Hematopoietic multipotent progenitor cell treated with erythropoietin and hydrocortisone succinate and interleukin-3 and kit ligand, for 6 days (in vitro differentiated cells): ENCODE data around the gene ASCL2.

Experiments
- DNase-seq: peaks from one replicate; pipeline ENCODE4 v3.0.0-alpha.2; 2015

ASCL2 gene, protein sequence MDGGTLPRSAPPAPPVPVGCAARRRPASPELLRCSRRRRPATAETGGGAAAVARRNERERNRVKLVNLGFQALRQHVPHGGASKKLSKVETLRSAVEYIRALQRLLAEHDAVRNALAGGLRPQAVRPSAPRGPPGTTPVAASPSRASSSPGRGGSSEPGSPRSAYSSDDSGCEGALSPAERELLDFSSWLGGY

DNA sequence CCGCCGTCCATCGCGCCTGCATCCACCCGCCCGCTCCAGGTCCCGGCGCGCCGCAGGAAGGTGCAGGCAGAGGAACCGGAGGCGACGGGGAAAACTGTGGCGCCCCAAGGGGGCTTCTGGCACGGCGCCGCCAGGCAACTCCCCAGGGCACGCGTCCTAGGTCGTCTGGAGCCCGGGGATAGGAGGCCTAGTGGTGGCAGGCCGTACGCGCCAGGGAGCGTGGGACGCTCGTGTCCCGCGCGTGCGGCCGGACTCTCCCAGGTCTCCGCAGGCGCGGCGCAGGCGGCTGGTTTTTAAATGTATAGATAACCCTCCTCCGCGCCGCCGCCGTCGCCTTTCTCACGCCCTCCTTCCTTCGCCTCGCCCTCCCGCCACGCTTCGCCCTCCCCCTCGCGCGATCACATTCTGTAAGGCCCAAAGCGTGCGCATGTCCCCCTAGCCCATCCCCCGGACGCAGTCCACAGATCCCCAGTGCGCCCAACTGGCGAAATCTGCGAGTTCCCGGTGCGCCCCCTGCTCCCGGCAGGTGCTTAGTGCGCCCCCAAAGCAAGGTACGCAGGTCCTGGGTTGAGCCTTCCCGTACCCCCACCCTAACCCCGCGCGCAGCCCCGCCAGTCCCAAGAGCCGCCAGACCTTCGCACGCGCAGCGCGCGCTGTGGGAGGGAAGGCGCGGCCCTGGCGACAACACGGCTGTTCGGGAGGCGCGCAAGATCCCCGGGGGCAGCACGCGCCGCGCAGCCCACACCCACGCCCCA is at the start of gene ASCL2:
Gene ASCL2, minus strand, starts transcription at position 267 of the 755 bp plus-strand sequence. Its CDS starts 256 bp downstream, at position 11.
- peak; percentile 42 for DNase-seq

DNA sequence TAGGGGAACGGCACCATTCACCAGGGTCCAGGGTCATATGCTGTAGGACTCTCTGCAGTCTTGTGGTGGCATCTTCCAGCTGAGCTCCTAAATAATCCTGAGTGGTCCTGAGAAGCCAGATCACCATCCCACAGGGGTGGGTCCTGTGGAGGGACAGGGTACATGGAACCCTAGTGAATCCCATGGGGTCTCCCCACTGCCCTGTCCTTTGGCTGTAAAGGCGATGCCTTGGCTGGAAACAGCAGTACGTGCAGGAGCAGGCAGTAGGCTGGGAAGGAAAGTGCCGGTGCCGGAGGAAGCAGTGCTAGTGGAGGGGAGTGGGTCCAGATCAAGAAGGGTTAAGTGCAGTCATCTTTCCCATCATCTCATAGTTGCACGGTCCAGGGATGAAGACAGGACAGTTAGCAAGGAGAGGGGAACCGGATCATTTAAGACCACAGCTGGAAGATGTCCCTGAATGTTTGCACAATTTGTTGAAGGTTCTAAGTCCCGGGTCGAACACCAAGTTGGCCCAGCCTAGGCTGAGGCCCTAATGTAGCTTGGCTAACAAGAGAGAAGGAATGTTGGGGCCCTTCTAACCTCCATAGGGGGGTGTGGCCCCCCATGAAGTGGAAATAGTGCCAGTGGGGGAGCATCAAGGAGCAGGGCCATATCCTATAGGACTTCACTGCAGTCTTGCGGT is 49.5 kb upstream of the ASCL2 start:
- no peak for DNase-seq

DNA sequence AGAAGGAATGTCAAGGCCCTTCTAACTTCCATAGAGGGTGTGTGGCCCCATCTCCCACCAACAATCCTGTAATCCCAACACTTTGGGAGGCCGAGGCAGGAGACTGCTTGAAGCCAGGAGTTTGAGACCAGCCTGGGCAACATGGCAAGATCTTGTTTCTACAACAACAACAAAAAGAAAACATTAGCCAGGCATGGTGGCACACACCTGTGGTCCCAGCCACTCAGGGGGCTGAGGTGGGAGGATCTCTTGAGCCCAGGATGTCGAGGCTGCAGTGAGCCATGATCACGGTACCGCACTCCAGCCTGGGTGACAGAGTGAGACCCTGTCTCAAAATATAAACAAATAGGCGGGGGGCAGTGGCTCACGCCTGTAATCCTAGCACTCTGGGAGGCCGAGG is 48.3 kb upstream of the ASCL2 start:
- no peak for DNase-seq

DNA sequence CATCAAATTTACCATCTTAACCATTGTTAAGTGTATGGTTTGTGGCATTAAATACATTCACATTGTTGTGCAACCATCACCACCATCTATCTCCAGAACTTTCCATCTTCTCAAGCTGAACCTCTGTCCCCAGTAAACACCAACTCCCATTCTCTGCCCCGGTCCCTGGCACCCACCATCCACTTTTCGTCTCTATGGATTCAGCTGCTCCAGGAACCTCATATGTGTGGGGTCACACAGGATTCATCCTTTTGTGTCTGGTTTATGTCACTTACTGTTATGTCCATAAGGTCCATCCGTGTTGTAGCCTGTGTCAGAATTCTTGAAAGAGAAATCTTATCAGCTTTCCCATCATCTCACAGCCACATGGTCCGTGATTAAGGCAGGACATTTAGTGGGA is 47.7 kb upstream of the ASCL2 start:
- DNase-seq, result no peak

DNA sequence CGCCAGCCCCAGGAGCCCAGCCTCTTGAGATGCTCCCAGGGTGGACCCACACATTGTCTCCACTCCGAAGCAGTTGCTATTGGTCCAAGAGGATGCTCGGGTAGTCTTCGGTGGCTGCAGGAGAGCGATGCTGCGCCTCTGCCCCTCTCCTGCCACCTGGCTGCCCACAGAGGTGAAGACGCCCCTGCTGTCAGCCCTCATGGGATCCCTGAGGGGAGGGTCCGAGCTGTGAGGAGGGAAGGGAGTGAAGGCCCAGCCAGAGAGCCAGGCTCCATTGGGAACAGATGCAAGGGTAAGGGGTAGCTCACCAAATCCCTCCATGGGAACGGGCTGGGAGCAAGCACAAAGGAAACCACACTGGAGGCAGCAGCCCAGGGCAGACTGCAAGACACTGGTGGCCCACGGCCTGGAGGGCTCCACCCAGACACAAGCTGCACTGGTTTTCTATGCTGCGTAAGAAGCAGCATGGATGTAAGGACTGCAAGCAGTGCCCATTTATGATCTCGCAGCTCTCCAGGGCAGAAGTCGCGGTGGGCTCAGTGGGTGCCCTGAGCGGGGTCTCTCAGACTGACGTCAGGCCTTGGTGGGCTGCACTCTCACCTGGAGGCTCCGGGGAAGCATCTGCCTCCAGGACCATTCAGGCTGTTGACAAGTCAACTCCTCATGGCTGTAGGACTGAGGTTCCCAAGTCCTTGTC is 47.1 kb upstream of the ASCL2 start:
- DNase-seq, result no peak

- DNase-seq, result no peak
Observed at GRCh38 chr11:2316963-2317244, 46.5 kb upstream of the ASCL2 start.

- DNase-seq, result no peak
Observed at GRCh38 chr11:2316169-2316962, 46.0 kb upstream of the ASCL2 start.

DNA sequence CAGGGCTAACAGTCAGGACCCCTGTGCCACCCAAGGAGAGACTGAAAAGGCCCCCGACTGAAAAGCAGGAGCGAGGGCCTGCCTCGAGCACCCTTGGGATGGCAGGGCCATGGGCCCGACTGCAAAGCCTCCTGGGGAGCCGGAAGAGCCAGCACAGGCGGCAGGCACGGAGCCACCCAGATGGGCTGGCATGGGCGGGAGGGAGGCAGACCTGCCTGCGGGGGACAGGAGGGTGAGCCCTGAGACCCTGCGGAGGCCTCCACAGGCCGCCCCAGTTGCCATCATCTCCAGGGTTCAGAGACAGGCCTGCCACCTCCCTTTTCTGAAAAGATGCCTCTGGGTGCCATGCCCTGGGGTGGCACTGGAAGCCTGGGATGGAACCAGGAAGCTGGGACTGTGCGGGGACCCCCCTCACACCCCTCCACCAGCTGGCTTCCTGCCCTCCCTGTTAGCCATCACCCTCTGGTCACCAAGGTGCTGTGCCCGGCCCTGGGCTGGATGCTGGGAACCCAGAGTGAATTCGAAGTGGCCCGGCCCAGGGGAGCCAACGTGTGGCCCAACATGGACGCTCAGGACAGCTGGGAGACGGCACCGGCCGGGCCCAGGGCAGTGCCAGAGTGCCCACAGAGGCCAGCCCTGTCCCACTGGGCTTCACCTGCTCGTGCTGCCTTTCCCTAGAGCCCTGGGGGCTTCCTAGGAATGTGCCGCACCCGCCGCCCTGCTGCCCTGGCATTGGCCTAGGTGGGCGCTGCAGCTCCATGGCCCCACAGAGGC is 45.2 kb upstream of the ASCL2 start:
- no peak for DNase-seq

DNA sequence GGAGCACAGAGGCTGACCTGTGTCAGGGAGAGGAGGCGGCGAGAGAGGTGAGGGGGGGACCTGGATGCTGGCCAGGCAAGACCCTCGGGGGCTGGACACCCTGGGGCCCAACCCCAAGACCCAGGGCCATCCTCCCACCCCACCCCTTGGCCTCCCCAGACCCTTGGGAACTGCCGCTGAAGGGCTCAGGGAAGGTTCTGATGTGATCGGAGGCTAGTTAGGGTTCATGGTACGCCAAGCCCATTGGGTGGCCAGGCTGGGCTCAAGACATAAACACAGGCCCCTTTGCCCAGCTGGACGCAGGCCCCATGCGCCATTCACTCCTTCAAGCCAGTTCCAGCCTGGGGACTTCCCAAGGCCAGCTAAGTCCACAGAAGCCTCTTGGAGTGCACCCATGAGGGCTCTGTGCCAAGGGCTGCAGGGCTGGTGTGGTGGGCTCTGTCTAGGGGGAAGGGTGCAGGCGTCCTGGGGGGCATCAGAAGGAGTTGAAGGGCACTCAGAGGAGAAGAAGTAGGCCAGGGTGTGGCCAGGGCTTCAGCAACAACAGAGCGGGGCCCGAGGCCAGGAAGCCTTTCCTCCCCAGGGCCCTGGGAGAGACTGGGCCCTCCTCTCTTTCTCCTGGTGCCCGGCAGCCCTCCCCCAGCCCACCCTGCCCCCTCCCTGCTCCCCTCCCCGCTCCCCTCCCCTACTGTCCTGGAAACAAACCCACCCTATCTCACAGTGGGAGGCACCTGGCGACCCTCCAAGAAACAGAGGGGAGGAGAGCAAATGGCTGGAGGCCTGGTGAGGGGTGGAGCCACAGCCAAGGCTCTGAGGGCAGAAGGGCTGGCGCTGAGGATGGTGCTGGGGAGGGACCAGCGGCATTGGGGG is 44.4 kb upstream of the ASCL2 start:
- DNase-seq, result peak; percentile 88

DNA sequence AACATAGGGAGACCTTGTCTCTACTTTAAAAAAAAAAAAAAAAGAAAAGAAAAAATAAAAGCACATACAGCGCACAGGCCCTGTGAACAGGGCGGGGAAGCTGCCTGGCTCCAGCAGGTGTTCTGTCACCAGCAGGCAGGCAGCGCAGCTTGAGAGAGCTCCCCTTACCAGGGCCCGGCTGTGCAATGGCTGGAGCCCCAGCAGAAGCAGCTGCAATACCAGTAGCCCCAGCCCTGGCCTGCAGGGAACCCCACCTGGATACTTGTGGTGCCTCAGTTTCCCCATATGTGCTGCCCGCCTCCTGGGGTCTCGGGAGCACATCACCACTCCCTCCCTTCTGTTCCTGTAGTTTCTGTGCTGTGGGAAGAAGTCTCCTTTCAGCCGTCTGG is 43.7 kb upstream of the ASCL2 start:
- no peak for DNase-seq

- DNase-seq, result no peak
Observed at GRCh38 chr11:2313051-2313951, 42.9 kb upstream of the ASCL2 start.

DNA sequence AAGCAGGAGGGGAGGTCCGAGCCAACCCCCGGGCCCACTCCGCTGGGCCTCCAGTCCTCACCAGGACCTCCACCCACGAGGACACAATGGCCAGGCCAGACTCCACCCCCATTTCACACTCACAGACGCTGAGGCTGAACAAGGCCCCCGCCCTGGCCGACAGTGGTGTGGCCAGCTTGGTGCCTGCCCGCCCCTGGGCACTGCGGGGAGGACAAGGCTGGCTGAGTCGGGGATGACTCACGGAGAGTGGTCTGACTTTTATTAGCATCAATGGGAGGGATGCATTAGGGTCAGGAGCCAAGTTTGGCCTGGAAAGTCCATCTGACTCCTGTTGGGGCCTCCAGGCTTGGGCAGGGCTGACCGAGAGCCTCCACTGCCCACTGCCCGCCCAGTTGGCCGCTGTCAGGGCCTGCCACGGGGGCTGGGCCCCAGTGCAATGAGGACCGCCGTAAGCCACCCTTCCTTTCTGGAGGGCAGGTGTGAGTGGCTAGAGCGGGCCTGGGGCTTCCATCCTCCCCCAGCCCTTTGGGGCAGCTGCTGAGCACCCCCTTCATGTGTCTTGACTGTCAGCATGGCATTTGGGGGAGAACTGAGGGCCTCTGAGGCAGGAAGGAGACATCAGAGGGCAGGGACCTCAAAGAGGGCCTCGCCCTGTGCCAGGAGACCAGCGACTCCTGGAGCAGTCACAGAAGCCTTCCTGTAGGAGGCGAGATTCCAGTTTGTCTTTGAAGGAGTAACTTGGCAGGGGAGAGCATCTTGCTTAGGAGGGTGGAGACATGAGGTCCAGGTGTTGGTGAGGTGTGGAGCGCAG is 42.0 kb upstream of the ASCL2 start:
- DNase-seq, result peak; percentile 65

DNA sequence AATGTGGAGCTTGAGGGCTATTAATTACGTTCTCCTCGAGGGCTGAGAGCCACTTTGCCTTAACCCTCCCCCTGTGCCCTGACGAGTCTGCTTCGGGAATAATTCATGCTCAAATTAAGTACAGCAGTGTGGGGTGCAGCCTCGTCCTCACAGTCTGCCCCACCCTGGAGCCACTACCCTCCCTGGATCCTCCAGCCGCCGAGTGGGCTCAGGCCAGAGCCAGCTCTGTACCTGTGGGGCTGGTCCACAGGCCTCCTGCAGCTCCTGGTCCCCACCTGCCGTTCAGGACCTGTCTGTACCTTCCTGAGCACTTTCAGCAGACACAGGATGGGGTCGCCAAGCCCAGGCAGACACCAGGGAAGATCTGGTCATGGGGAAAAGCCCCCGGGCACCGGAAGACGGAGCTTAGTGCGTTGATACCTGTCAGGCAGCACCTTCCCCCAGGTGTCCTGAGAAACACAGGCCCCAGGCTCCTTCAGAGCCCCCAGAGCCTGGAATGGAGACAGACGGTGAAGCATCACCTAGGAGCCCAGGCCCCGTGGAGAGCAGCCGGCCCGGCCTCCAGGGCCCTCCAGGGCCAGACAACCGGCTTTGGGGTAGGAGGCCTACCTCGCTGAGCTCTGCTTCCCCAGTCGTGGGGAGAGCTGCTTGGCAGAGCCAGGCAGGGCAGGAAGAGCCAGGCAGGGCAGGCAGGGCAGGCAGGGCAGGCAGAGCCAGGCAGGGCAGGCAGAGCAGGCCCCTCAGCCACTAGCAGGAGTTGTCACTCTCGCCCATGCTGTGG is 41.2 kb upstream of the ASCL2 start:
- peak; percentile 43 for DNase-seq

DNA sequence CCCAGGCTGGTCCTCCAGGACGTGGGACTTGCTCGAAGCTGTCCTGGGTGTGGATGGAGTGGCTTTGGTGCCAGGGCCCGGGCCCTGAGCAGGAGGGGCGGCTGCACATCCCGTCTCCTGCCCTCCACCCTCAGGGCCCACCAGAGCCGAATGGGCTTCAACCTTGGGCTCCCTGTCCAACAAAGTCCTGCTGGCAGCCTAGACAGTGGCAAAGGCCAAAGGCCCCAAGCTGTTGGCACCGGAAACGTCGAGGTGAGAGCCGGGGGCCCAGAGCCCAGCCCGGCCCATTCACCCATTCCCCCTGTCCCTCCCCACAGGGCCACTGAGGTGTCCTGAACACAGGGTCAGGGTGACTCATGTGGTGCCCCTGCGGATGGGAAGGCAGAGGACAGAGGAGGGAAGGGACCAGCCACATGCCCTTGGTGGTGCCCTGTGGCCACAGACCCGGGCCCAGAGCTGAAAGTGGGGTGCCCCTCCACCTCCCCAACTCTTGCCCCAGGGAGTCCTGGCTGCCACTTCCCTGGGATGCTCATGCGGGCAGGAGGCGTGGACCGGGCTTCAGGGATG is 40.5 kb upstream of the ASCL2 start:
- no peak for DNase-seq

- no peak for DNase-seq
Observed at GRCh38 chr11:2310073-2310785, 39.8 kb upstream of the ASCL2 start.

- peak; percentile 13 for DNase-seq
Observed at GRCh38 chr11:2309251-2310072, 39.1 kb upstream of the ASCL2 start.
